Measurements from ENCODE around the gene SLC17A8. TPM values are rescaled to one million over a fixed set of nuclear protein-coding genes. Genes with fewer than 3 reads are reported as not detected.

SLC17A8 gene
- total RNA-seq, 1 experiment from 2014 or later: not detected

GRCh38 chr12:100398307-100398706 lies 41.4 kb downstream of the SLC17A8 start:
- H3K4me1 ChIP-seq: no peaks in the 10 kb centered on the region
- no peak overlapping the region for H3K4me3 ChIP-seq (ENCODE audit: low read depth, low read length)
- DNase-seq: no peak
- ChIA-PET POLR2A (no interaction called here), CTCF (no interaction called here)
- H3K36me3 ChIP-seq (ENCODE audit: control insufficient read depth, insufficient read depth, low read length): no peaks in the 10 kb centered on the region
- Mint-ChIP-seq H3K27ac (ENCODE audit: unreplicated experiment) (no peak overlapping the region), H3K36me3 (ENCODE audit: insufficient read depth, unreplicated experiment) (no peaks in the 10 kb centered on the region), H3K4me1 (ENCODE audit: low read depth, unreplicated experiment) (no peaks in the 10 kb centered on the region), H3K27me3 (ENCODE audit: insufficient read depth, unreplicated experiment) (no peaks in the 10 kb centered on the region), H3K4me3 (ENCODE audit: unreplicated experiment) (no peak overlapping the region), H3K9me3 (ENCODE audit: unreplicated experiment) (no peaks in the 10 kb centered on the region)
- intact Hi-C loops (cut with micrococcal nuclease; ENCODE audit: unreplicated experiment): loop anchor here (10.0 kb wide), 1 partner anchor 164 kb away; no protein-coding TSS in a partner anchor
- H3K9me3 ChIP-seq: no peaks in the 10 kb centered on the region
- BruUV-seq (replicated peaks): no TSS peak
- no peaks in the 10 kb centered on the region for H3K27me3 ChIP-seq (replicated peaks; ENCODE audit: control insufficient read depth, insufficient read depth, low read length)
- TF ChIP-seq, protein P1, sequence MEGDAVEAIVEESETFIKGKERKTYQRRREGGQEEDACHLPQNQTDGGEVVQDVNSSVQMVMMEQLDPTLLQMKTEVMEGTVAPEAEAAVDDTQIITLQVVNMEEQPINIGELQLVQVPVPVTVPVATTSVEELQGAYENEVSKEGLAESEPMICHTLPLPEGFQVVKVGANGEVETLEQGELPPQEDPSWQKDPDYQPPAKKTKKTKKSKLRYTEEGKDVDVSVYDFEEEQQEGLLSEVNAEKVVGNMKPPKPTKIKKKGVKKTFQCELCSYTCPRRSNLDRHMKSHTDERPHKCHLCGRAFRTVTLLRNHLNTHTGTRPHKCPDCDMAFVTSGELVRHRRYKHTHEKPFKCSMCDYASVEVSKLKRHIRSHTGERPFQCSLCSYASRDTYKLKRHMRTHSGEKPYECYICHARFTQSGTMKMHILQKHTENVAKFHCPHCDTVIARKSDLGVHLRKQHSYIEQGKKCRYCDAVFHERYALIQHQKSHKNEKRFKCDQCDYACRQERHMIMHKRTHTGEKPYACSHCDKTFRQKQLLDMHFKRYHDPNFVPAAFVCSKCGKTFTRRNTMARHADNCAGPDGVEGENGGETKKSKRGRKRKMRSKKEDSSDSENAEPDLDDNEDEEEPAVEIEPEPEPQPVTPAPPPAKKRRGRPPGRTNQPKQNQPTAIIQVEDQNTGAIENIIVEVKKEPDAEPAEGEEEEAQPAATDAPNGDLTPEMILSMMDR (IDR thresholded peaks at IDR 0.05; ENCODE audit: insufficient read depth in 1 of 2, low read depth in 1 of 2, low read length in 1 of 2, severe bottlenecking in 1 of 2, unreplicated experiment in 1 of 2): no peak

DNA sequence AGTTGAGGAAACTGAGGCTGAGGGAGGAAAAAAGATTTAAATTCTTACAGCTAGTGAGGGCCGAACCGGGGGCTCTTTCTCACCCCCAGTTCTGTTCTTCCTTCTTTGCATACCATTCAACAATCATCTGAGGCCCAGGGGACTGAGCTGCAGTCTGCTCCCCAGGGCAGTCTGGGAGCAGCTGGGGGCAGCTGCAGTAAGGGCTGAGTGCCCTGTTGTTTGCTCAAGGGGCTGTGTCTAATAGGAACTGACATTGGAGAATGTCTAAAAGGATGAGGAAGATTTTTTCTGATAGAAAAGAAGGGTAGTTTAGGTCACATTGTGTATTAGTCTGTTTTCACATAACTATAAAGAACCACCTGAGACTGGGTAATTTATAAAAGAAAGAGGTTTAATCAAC lies 42.2 kb downstream of the SLC17A8 start:
- intact Hi-C loops (cut with micrococcal nuclease; ENCODE audit: unreplicated experiment): loop anchor here (10.0 kb wide), 1 partner anchor 164 kb away; no protein-coding TSS in a partner anchor
- ChIA-PET CTCF (no interaction called here), POLR2A (no interaction called here)
- H3K27me3 Mint-ChIP-seq (ENCODE audit: insufficient read depth, unreplicated experiment): no peaks in the 10 kb centered on the region
- H3K4me1 Mint-ChIP-seq (ENCODE audit: low read depth, unreplicated experiment): no peaks in the 10 kb centered on the region
- no peaks in the 10 kb centered on the region for H3K9me3 Mint-ChIP-seq (ENCODE audit: unreplicated experiment)
- H3K9me3 ChIP-seq: no peaks in the 10 kb centered on the region
- no peak for DNase-seq
- H3K4me1 ChIP-seq: no peaks in the 10 kb centered on the region
- TF ChIP-seq, protein P1 (IDR thresholded peaks at IDR 0.05; ENCODE audit: insufficient read depth in 1 of 2, low read depth in 1 of 2, low read length in 1 of 2, severe bottlenecking in 1 of 2, unreplicated experiment in 1 of 2): no peak
- H3K36me3 Mint-ChIP-seq (ENCODE audit: insufficient read depth, unreplicated experiment): no peaks in the 10 kb centered on the region
- no peak overlapping the region for H3K4me3 ChIP-seq (ENCODE audit: low read depth, low read length)
- no peak overlapping the region for H3K27ac Mint-ChIP-seq (ENCODE audit: unreplicated experiment)
- BruUV-seq (replicated peaks): no TSS peak
- H3K36me3 ChIP-seq (ENCODE audit: control insufficient read depth, insufficient read depth, low read length): no peaks in the 10 kb centered on the region
- no peak overlapping the region for H3K4me3 Mint-ChIP-seq (ENCODE audit: unreplicated experiment)
- H3K27me3 ChIP-seq (replicated peaks; ENCODE audit: control insufficient read depth, insufficient read depth, low read length): no peaks in the 10 kb centered on the region

GRCh38 chr12:100401660-100402059 lies 44.8 kb downstream of the SLC17A8 start:
- TF ChIP-seq, protein P1 (IDR thresholded peaks at IDR 0.05; ENCODE audit: insufficient read depth in 1 of 2, low read depth in 1 of 2, low read length in 1 of 2, severe bottlenecking in 1 of 2, unreplicated experiment in 1 of 2): no peak
- BruUV-seq (replicated peaks): no TSS peak
- no peaks in the 10 kb centered on the region for H3K36me3 Mint-ChIP-seq (ENCODE audit: insufficient read depth, unreplicated experiment)
- no peaks in the 10 kb centered on the region for H3K36me3 ChIP-seq (ENCODE audit: control insufficient read depth, insufficient read depth, low read length)
- CTCF ChIA-PET: no interaction called here
- no peaks in the 10 kb centered on the region for H3K27me3 Mint-ChIP-seq (ENCODE audit: insufficient read depth, unreplicated experiment)
- no peaks in the 10 kb centered on the region for H3K9me3 Mint-ChIP-seq (ENCODE audit: unreplicated experiment)
- no peaks in the 10 kb centered on the region for H3K4me1 Mint-ChIP-seq (ENCODE audit: low read depth, unreplicated experiment)
- POLR2A ChIA-PET: no interaction called here
- intact Hi-C loops (cut with micrococcal nuclease; ENCODE audit: unreplicated experiment): no loop called here
- H3K9me3 ChIP-seq: no peaks in the 10 kb centered on the region
- no peak overlapping the region for H3K4me3 ChIP-seq (ENCODE audit: low read depth, low read length)
- no peak overlapping the region for H3K27ac Mint-ChIP-seq (ENCODE audit: unreplicated experiment)
- H3K4me3 Mint-ChIP-seq (ENCODE audit: unreplicated experiment): no peak overlapping the region
- H3K27me3 ChIP-seq (replicated peaks; ENCODE audit: control insufficient read depth, insufficient read depth, low read length): no peaks in the 10 kb centered on the region
- no peak for DNase-seq
- no peaks in the 10 kb centered on the region for H3K4me1 ChIP-seq
